Pericardium fibroblast (primary cell): Measurements from ENCODE around the gene CAAP1. TPM values are rescaled to one million over a fixed set of nuclear protein-coding genes. Genes with fewer than 3 reads are reported as not detected.

Experiments used
- total RNA-seq: library from RNA; depleted of rRNA; stranded (reverse); fragments of >200 nt; gene quantifications from 2 replicates; pipeline ENCODE4 v1.2.3, GENCODE V29; 2015

CAAP1 gene, protein sequence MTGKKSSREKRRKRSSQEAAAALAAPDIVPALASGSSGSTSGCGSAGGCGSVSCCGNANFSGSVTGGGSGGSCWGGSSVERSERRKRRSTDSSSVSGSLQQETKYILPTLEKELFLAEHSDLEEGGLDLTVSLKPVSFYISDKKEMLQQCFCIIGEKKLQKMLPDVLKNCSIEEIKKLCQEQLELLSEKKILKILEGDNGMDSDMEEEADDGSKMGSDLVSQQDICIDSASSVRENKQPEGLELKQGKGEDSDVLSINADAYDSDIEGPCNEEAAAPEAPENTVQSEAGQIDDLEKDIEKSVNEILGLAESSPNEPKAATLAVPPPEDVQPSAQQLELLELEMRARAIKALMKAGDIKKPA
- total RNA-seq: 6.3 and 13.7 TPM in 2 replicates

GRCh38 chr9:26892251-26893029 lies at the start of gene CAAP1:
CAAP1 (minus strand) TSS chr9:26892802; CDS start chr9:26892715, 87 bp downstream.

Other genes with a start within 250 kb of the CAAP1 start
- gene PLAA, start 54.4 kb upstream of the CAAP1 start, total RNA-seq: 19.2 and 22.8 TPM in 2 replicates
- 8.9 and 11.3 TPM in 2 replicates for gene IFT74, start 63.6 kb upstream of the CAAP1 start, total RNA-seq
- gene LRRC19, start 112.9 kb upstream of the CAAP1 start, total RNA-seq: not detected in 2 replicates
- gene TEK, start 216.4 kb upstream of the CAAP1 start, total RNA-seq: 5.1 and 14.2 TPM in 2 replicates